GM21825 (cell line): ENCODE results near the gene COL6A2.
"Not testable (repeated sequence)": the region's sequence is repeated elsewhere in the genome, so short reads cannot be mapped to it uniquely, and the experiment has no call there.

Source experiments
- ATAC-seq: cut with Tn5 transposase; IDR thresholded peaks from one replicate; pipeline ENCODE4 v1.9.1; 2021; ENCODE audit warnings: mild to moderate bottlenecking, moderate library complexity; ENCODE audit not compliant: unreplicated experiment

Gene COL6A2

GRCh38 chr21:46097336-46098293, at the start of gene COL6A2:
TSS of gene COL6A2 (plus strand) at chr21:46098112.
- no peak for ATAC-seq

GRCh38 chr21:46048926-46049889, 48.7 kb upstream of the COL6A2 start:
- ATAC-seq, result no peak

GRCh38 chr21:46049890-46050667, 47.8 kb upstream of the COL6A2 start:
- ATAC-seq, result no peak

GRCh38 chr21:46050668-46051378, 47.1 kb upstream of the COL6A2 start:
- no peak for ATAC-seq

GRCh38 chr21:46051379-46051770, 46.5 kb upstream of the COL6A2 start:
- no peak for ATAC-seq

- no peak for ATAC-seq
Observed at GRCh38 chr21:46051821-46052675, 45.9 kb upstream of the COL6A2 start.

- ATAC-seq, result no peak
Observed at GRCh38 chr21:46052703-46053651, 44.9 kb upstream of the COL6A2 start.

GRCh38 chr21:46054031-46054430, 43.9 kb upstream of the COL6A2 start:
- no peak for ATAC-seq

- ATAC-seq, result no peak
Observed at GRCh38 chr21:46054451-46054881, 43.4 kb upstream of the COL6A2 start.

GRCh38 chr21:46055863-46056281, 42.0 kb upstream of the COL6A2 start:
- ATAC-seq, result no peak

- no peak for ATAC-seq
Observed at GRCh38 chr21:46056450-46056903, 41.4 kb upstream of the COL6A2 start.

- no peak for ATAC-seq
Observed at GRCh38 chr21:46057111-46057709, 40.7 kb upstream of the COL6A2 start.

- no peak for ATAC-seq
Observed at GRCh38 chr21:46057710-46058241, 40.1 kb upstream of the COL6A2 start.

GRCh38 chr21:46058431-46059145, 39.3 kb upstream of the COL6A2 start:
- no peak for ATAC-seq

GRCh38 chr21:46059195-46059594, 38.7 kb upstream of the COL6A2 start:
- no peak for ATAC-seq

GRCh38 chr21:46059711-46060455, 38.0 kb upstream of the COL6A2 start:
- not testable (repeated sequence) for ATAC-seq
